Karpas-422 (cell line): ENCODE data around the gene PDXK. TPM values are rescaled to one million over a fixed set of nuclear protein-coding genes. Genes with fewer than 3 reads are reported as not detected.

ENCODE experiments used
- DNase-seq: peaks from one replicate; pipeline ENCODE4 v3.0.0-alpha.2; 2015
- H2AFZ ChIP-seq: fragments of 200-600 bp; sonication (generic); 2 replicates; pipeline ENCODE4 v1.6.1; 2014; ENCODE audit warnings: antibody characterized with exemption, low read length, mixed read lengths
- H3K27ac ChIP-seq: fragments of 200-600 bp; sonication (generic); 2 replicates; pipeline ENCODE4 v1.5.1; 2014; ENCODE audit warnings: mild to moderate bottlenecking, low read length, moderate library complexity
- H3K27me3 ChIP-seq: fragments of 200-600 bp; sonication (generic); 2 replicates; pipeline ENCODE4 v1.6.1; 2014; ENCODE audit warnings: low read length, mixed read lengths
- H3K36me3 ChIP-seq: fragments of 200-600 bp; sonication (generic); 2 replicates; pipeline ENCODE4 v1.6.1; 2014; ENCODE audit warnings: low read length, mixed read lengths; ENCODE audit not compliant: insufficient read depth
- H3K4me1 ChIP-seq: fragments of 200-600 bp; sonication (generic); 2 replicates; pipeline ENCODE4 v1.6.1; 2014; ENCODE audit warnings: mild to moderate bottlenecking, low read length, mixed read lengths
- H3K4me2 ChIP-seq: fragments of 200-600 bp; sonication (generic); 2 replicates; pipeline ENCODE4 v1.6.1; 2014; ENCODE audit warnings: low read length, low read depth, mild to moderate bottlenecking; ENCODE audit not compliant: poor library complexity, severe bottlenecking
- H3K4me3 ChIP-seq: fragments of 200-600 bp; sonication (generic); 2 replicates; pipeline ENCODE4 v1.5.1; 2014; ENCODE audit warnings: mild to moderate bottlenecking, antibody characterized with exemption, low read length, mixed read lengths
- H3K79me2 ChIP-seq: fragments of 200-600 bp; sonication (generic); 2 replicates; pipeline ENCODE4 v1.6.1; 2014; ENCODE audit warnings: mild to moderate bottlenecking, low read length, mixed read lengths
- H3K9ac ChIP-seq: fragments of 200-600 bp; sonication (generic); 2 replicates; pipeline ENCODE4 v1.6.0; 2014; ENCODE audit warnings: low read length
- H3K9me2 ChIP-seq: fragments of 200-600 bp; sonication (generic), shearing (Covaris generic); replicated peaks from 2 replicates; pipeline ENCODE4 v1.6.0; 2014; ENCODE audit warnings: mild to moderate bottlenecking, low read length, moderate library complexity; ENCODE audit not compliant: insufficient read depth
- H3K9me3 ChIP-seq: fragments of 300-700, 200-600 bp; sonication (generic); 2 replicates; pipeline ENCODE4 v1.6.1; 2014; ENCODE audit warnings: low read length, mixed read lengths
- H4K20me1 ChIP-seq: fragments of 200-600 bp; sonication (generic); 2 replicates; pipeline ENCODE4 v1.6.1; 2014; ENCODE audit warnings: mild to moderate bottlenecking, antibody characterized with exemption, low read length, low read depth; ENCODE audit not compliant: insufficient read depth
- total RNA-seq: library from RNA; depleted of rRNA; stranded (reverse); fragments of >200 nt; shearing (Covaris generic); gene quantifications from 2 replicates; pipeline ENCODE4 v1.2.3, GENCODE V29; 2014; ENCODE audit warnings: low replicate concordance

Gene PDXK
- total RNA-seq, 1 experiment from 2014 or later, result 44.7 TPM

DNA sequence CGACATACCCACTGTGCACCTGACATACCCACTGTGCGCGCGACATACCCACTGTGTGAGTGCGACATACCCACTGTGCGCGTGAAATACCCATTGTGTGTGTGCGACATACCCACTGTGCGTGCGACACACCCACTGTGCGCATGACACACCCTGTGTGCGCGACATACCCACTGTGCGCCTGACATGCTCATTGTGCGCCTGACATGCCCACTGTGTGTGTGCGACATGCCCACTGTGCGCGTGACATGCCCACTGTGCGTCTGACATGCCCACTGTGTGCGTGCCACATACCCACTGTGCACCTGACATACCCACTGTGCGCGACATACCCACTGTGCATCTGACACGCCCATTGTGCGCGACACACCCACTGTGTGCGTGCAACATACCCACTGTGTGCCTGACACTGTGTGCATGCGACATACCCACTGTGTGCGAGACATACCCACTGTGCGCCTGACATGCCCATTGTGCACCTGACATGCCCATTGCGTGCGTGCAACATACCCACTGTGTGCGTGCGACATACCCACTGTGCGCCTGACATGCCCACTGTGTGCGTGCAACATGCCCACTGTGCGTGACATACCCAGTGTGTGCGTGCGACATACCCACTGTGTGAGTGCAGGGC, 68.0 kb downstream of the PDXK start:
- Histone ChIP-seq H2AFZ (no peak overlapping the region), H3K4me1 (peaks cover 17% of the 10 kb centered on the region), H3K27ac (no peak overlapping the region), H3K4me3 (no peak overlapping the region), H3K36me3 (peaks cover 6% of the 10 kb centered on the region; the same call in 1 of the 2 replicates), H3K9ac (no peak overlapping the region), H3K9me2 (no peaks in the 10 kb centered on the region), H3K4me2 (no peak overlapping the region), H3K9me3 (no peaks in the 10 kb centered on the region), H4K20me1 (peaks cover 7% of the 10 kb centered on the region), H3K27me3 (no peaks in the 10 kb centered on the region), H3K79me2 (peaks cover 26% of the 10 kb centered on the region)
- DNase-seq, result no peak

DNA sequence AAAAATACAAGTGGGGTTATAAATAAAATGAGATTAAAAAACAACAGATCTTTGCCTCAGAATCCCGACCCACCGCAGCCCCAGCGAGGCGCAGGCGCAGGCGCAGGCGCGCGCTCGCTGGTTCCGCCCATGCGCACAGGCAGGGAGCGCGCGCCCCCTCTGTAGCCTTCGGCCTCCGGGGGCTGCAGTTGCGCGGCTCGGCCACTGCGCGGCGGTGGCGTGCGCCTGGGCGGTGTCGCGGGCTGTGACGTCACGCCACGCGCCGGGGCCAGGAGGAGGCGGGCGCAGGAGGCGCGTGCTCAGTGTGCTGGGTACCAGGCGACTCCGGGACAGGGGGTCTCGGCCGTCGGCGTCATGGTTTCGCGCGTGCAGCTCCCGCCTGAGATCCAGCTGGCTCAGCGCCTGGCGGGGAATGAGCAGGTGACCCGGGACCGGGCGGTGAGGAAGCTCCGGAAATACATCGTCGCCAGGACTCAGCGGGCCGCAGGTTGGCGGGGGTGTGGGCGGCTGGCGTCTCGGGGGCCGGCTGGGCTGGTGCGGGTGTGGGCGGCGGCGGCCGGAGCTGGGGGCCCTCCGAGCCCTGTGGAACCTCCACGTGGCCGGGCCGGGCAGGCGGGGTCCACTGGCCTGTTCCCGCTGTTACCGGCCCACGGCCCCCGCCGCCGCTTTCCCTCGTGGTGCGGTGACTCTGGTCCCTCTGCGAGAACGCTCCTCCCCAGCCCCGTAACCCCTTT, 70.5 kb downstream of the PDXK start, which contains the start of gene RRP1:
Gene RRP1 (plus strand): TSS at position 302 of the 734 bp plus-strand sequence. CDS start 53 bp downstream, at position 355.
- peaks cover 43% of the 10 kb centered on the region for H3K79me2 ChIP-seq
- H2AFZ ChIP-seq, result peak within 1 kb of the TSS; percentile 82
- H3K4me3 ChIP-seq, result peak within 1 kb of the TSS; percentile 97

GRCh38 chr21:43790010-43790524, 71.1 kb downstream of the PDXK start:
- no peak for DNase-seq
- H3K36me3 ChIP-seq, result peaks cover 26% of the 10 kb centered on the region; the same call in 1 of the 2 replicates

More for the DNA sequence above, 70.5 kb downstream of the PDXK start, which contains the start of gene RRP1:
- peaks cover 11% of the 10 kb centered on the region for H4K20me1 ChIP-seq
- H3K9me2 ChIP-seq, result no peaks in the 10 kb centered on the region
- no peaks in the 10 kb centered on the region for H3K27me3 ChIP-seq
- peaks cover 26% of the 10 kb centered on the region; the same call in 1 of the 2 replicates for H3K36me3 ChIP-seq
- no peaks in the 10 kb centered on the region for H3K9me3 ChIP-seq
- peaks cover 17% of the 10 kb centered on the region for H3K4me1 ChIP-seq
- peak; percentile 97 for DNase-seq
- peak within 1 kb of the TSS; percentile 97 for H3K4me2 ChIP-seq
- peak within 1 kb of the TSS; percentile 52 for H3K27ac ChIP-seq
- peak within 1 kb of the TSS; percentile 98 for H3K9ac ChIP-seq

GRCh38 chr21:43792406-43792805, 73.5 kb downstream of the PDXK start:
- no peaks in the 10 kb centered on the region for H3K9me2 ChIP-seq
- H3K4me2 ChIP-seq, result no peak overlapping the region
- no peak overlapping the region for H3K4me3 ChIP-seq
- H3K27me3 ChIP-seq, result no peaks in the 10 kb centered on the region
- H3K4me1 ChIP-seq, result peaks cover 17% of the 10 kb centered on the region
- no peak overlapping the region for H3K27ac ChIP-seq
- peaks cover 17% of the 10 kb centered on the region for H4K20me1 ChIP-seq
- no peak for DNase-seq
- H3K9me3 ChIP-seq, result no peaks in the 10 kb centered on the region
- peaks cover 50% of the 10 kb centered on the region for H3K79me2 ChIP-seq
- H2AFZ ChIP-seq, result no peak overlapping the region
- peaks cover 39% of the 10 kb centered on the region for H3K36me3 ChIP-seq
- no peak overlapping the region for H3K9ac ChIP-seq

More at GRCh38 chr21:43790010-43790524, 71.1 kb downstream of the PDXK start:
- H3K27ac ChIP-seq, result peak overlapping the region; percentile 37; the same call in 1 of the 2 replicates
- H3K79me2 ChIP-seq, result peaks cover 47% of the 10 kb centered on the region
- peak overlapping the region; percentile 98 for H3K9ac ChIP-seq
- peaks cover 17% of the 10 kb centered on the region for H3K4me1 ChIP-seq
- no peaks in the 10 kb centered on the region for H3K9me2 ChIP-seq
- peak overlapping the region; percentile 97 for H3K4me3 ChIP-seq
- no peaks in the 10 kb centered on the region for H3K9me3 ChIP-seq
- no peaks in the 10 kb centered on the region for H3K27me3 ChIP-seq
- no peak overlapping the region for H2AFZ ChIP-seq
- peak overlapping the region; percentile 97 for H3K4me2 ChIP-seq
- H4K20me1 ChIP-seq, result peaks cover 17% of the 10 kb centered on the region

DNA sequence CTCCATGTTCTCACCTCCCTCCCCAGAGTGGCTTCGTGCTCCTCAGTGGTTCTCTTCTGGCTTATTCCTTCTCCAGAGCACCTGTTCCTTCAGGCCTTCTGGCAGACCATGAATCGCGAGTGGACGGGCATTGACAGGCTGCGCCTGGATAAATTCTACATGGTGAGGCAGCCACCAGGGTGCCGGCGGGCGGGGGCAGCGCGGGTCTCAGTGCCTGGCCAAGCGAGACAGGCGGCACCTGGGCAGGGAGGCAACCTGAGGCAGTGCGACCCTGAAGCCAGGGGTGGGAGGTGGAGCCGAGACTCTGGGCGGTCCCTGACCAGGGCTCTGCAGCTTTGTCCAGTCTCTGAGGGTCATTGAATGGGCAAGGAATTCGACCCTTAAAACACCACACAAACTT, 74.3 kb downstream of the PDXK start:
- Histone ChIP-seq H3K36me3 (peaks cover 39% of the 10 kb centered on the region), H3K9ac (no peak overlapping the region), H4K20me1 (peaks cover 17% of the 10 kb centered on the region), H3K27me3 (no peaks in the 10 kb centered on the region), H3K27ac (no peak overlapping the region), H2AFZ (no peak overlapping the region), H3K4me1 (peaks cover 17% of the 10 kb centered on the region), H3K9me2 (no peaks in the 10 kb centered on the region), H3K79me2 (peaks cover 50% of the 10 kb centered on the region), H3K9me3 (no peaks in the 10 kb centered on the region), H3K4me2 (no peak overlapping the region), H3K4me3 (no peak overlapping the region)
- DNase-seq, result no peak

GRCh38 chr21:43794311-43794710, 75.4 kb downstream of the PDXK start:
- Histone ChIP-seq H3K36me3 (peaks cover 43% of the 10 kb centered on the region), H3K9me2 (no peaks in the 10 kb centered on the region), H3K79me2 (peaks cover 50% of the 10 kb centered on the region), H2AFZ (no peak overlapping the region), H4K20me1 (peaks cover 17% of the 10 kb centered on the region), H3K9me3 (no peaks in the 10 kb centered on the region), H3K9ac (no peak overlapping the region), H3K27me3 (no peaks in the 10 kb centered on the region), H3K4me2 (no peak overlapping the region), H3K4me1 (peaks cover 11% of the 10 kb centered on the region), H3K4me3 (no peak overlapping the region), H3K27ac (no peak overlapping the region)
- DNase-seq, result no peak

GRCh38 chr21:43794857-43795256, 75.9 kb downstream of the PDXK start:
- no peak overlapping the region for H2AFZ ChIP-seq
- no peak overlapping the region for H3K9ac ChIP-seq
- no peak overlapping the region for H3K4me3 ChIP-seq
- H3K27me3 ChIP-seq, result no peaks in the 10 kb centered on the region
- no peak overlapping the region for H3K4me2 ChIP-seq
- peaks cover 45% of the 10 kb centered on the region for H3K79me2 ChIP-seq
- H4K20me1 ChIP-seq, result peaks cover 15% of the 10 kb centered on the region
- H3K9me3 ChIP-seq, result no peaks in the 10 kb centered on the region
- H3K36me3 ChIP-seq, result peaks cover 44% of the 10 kb centered on the region
- H3K9me2 ChIP-seq, result no peaks in the 10 kb centered on the region
- peaks cover 11% of the 10 kb centered on the region for H3K4me1 ChIP-seq
- DNase-seq, result no peak
- no peak overlapping the region for H3K27ac ChIP-seq

GRCh38 chr21:43797415-43797814, 78.5 kb downstream of the PDXK start:
- no peak for DNase-seq
- Histone ChIP-seq H4K20me1 (peaks cover 9% of the 10 kb centered on the region; the same call in 1 of the 2 replicates), H3K9me3 (no peaks in the 10 kb centered on the region), H2AFZ (no peak overlapping the region), H3K9ac (no peak overlapping the region), H3K9me2 (no peaks in the 10 kb centered on the region), H3K79me2 (peaks cover 19% of the 10 kb centered on the region), H3K27ac (no peak overlapping the region), H3K27me3 (no peaks in the 10 kb centered on the region), H3K4me3 (no peak overlapping the region), H3K4me1 (no peaks in the 10 kb centered on the region), H3K36me3 (peaks cover 39% of the 10 kb centered on the region), H3K4me2 (no peak overlapping the region)
